GM21447 (cell line): ENCODE results near the gene MED4.
"Not testable (repeated sequence)": the region's sequence is repeated elsewhere in the genome, so short reads cannot be mapped to it uniquely, and the experiment has no call there.

Experiments used
- ATAC-seq: cut with Tn5 transposase; IDR thresholded peaks from one replicate; pipeline ENCODE4 v1.9.1; 2021; ENCODE audit not compliant: unreplicated experiment

Gene MED4

DNA sequence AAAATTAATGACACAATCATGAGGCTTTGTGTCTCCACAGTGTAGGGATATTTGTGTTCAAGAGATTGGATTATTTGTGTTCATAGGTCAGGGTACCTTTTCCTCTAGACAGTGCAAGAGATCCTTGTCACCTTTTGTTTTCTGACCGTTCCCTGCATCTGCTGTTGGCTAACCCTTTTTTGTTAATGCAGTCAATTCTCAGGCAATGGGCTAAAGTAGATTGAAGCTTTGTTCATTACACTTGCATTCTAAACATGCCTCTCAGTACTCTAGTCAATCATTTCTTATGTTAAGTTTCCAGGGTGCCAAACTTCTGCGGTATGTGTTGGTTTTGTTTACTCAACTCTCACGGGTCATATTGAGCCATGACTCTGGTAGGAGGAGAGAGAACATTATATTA, 1.8 kb upstream of the MED4 start:
- no peak for ATAC-seq

DNA sequence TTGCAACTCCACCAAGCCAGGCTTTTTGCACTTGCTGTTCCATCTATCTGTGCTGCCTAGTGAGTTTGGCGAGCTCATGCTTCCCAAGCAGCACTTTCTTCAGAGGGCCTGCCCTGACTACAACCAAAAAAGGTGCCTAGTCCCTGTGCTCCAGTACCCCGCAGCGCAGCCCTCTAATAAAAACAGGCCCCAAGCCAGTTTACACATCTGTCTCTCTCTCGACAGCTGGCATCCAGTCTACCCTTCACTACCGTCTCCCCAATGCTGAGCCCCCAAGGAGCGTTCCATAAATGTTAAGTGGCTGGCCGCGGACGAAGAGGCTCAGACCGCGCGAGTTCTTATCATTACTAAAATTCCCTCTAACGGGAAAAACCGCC, 512 bp downstream of the MED4 start:
- ATAC-seq = peak; percentile 8

DNA sequence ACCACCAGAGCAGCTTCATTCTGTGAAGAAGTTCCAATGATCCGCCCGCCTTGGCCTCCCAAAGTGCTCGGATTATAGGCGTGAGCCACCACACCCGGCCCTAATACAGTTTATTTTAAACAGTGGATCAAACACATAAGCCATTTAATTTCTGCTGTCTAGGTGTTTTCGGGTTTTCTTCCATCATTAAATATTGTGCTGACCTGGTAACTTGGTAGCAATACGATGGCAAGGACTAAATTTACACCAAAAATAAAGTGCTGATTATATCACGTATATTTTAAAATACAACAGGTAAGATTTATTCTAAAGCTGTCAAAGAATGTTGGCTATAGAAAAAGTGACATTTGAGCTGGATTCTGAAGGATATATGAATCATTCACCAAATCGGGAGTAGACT, 1.3 kb downstream of the MED4 start:
- no peak for ATAC-seq

DNA sequence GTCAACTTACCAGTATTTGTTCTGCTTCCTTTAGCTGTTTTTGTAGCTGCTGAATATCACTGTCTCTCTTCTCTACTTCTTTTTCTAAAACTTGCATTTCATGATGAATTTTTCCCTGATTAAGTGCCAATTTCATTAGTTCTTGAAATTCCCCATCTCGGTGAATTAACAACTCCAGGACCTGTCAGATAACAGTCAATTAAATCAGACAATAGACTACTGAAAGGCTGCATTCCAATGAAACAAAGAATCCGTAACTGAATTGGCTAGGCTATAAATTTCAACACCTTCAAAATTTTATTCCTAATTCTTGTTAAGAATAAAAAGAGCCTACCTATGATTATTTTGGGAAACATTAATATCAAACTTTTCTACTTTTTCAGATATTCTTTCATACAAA, 8.6 kb downstream of the MED4 start:
- no peak for ATAC-seq

DNA sequence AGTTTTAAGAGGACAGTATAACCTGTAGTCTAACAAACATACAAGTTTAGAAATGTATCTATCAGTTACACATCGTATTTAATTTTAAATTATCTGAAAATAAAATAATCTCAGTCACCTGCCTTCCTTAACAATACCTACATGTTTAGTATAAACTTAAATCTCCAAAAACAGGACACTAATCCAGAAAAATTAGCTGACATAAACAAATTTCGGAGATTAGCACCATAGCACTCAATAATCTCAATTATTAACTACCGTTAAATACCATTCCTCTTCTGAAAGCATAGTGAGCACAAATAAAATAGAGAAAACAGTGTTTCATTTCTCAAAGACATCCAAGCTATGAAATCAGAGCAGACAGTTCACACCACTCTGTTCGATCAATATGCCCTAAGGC, 13.2 kb downstream of the MED4 start:
- ATAC-seq = no peak

DNA sequence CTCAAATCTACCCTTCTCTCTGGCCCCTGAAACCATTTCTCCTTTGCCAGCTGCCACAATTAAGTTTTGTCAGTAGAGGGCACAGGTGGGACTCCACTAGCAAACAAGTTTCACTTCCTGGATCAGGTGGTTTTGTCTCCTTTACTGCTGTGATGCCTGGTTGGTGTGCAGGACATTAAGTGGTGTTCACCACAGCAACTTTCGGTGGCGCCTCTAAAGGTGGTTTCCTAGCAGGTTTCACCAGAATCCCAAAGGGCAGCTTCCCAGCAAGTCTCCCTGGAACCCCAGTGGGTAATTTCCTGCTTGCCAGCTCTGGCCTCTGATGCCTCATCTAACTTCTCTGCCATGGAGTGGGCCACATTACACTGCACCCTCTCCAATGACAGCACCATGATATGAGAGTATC, 16.6 kb downstream of the MED4 start:
- peak; percentile 98 for ATAC-seq

DNA sequence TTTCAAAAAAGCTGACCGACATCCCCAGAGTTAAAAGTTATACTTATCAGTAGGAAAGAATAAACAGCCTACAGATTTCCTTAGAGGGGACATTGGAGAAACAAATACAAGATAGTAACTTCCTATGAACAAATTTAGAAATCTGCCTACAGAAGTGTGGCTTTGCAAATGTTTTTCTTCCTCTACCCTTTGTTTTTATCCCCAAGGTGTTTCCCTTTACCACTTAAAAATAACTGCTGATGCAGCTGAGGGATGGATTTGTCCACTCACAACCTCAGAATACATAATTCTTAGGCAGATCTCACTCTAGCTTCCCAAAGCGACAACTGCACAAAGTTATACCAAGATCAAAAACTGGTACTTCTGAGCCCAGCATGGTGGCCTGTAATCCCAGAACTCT, 20.9 kb downstream of the MED4 start:
- ATAC-seq = no peak

DNA sequence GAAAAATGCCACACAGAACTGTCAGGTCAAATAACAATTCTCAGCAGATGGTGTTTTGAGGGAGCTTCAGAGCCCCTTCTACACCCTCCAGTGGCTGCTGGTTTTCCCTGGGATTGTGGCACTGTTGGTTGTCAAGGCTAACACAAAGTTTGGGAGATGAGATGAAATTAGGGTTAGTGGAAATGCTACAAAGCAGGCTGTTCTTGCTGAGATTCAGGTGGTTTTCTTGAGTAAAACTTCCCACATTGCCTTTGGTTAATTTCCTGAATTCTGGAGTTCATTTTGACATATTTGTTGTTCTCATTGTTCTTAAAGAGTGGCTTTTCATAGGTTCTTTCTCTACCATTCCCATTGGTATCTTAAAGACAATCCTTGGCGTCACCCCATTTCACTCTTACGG, 22.1 kb downstream of the MED4 start:
- ATAC-seq = no peak

DNA sequence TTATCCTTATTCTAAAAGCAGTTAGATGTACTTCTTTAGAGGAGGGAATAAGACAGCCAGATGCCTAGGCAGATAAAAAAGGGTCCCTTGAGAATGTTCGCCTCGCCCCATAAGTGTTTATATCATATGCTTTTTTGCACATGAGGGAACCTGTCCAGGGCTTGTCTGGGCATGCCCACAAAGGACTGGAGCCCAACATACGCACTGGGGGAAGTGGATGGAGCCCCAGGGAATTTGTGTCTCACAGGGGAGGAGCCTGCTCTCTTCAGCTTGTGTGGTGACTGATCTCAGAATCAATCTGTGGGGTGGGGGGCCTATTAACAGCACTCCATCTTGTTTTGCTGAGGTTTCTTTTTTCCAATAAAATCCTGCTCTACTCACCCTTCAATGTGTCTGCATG, 22.6 kb downstream of the MED4 start:
- no peak for ATAC-seq

DNA sequence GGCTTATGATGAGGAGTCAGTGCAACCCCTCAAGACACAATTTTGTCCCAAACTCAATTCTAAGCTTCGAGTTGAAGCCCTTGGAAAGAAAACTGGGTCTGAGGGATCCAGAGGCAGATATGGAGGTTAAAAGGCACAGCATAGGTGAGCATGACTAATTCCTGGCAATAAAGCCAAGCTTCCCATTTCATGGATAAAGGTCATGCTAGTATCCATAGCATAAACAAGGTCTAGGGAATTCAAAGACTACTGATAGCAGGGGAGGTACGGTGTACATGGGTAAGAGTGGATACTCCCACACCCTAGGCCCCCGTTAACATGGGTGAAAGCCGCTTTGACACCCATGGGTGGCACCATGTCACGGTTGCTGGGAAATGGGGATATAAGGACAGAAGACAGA, 24.0 kb downstream of the MED4 start:
- ATAC-seq = no peak

DNA sequence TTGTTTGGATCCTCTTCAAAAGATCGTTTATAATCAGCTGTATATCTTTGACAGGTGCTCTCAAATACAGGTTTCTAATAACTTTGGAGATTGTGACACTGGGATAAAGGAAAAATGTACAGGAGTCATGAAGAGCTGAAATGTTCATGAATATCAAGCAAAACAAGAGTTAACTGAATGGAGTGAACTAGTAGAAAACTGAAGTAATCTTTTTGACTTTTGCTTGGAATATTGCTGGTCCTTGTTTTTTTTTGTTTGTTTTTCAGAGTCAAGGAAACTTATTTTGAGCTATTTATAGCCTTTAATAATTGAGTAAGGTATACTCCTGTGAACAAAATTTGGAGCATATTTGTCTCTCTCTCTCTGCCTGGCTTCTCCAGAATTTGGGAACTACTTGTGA, 25.3 kb downstream of the MED4 start:
- ATAC-seq = no peak

DNA sequence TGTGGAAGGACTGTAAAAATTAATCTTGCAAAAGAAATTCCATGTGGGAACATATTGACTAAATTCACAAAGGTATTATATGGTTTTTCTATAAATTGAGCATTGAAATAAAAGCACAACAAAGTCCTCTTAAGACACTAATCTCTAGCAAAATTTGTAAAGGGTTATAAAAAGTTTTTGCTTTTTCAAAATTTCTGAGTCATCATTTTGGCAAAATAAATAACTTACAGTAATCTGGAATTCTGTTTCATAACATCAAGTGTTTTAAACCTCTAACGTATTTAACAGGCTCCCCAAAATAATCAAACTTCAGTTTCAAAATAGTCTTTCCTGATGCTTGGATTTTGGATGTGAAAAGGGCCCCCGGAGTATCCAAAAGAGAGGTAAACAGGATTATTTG, 26.0 kb downstream of the MED4 start:
- no peak for ATAC-seq

DNA sequence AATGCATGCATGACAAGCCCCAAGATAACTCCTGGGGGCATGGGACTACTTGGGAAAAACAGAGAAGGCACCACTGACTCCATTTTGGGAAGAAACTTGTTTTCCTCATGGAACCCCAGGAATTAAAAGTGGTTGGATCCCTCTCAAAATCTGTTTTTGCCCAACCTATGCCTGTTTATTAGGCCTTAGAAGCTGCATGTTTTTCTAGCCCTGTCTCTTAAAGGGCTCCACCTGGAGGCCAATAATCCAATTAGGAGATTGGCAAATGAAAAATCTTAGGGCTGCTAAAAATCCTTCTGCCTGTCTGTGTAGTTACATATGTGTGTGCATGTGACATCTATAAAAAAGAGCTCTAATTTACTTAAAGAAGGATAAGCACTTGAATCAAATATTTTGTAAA, 26.9 kb downstream of the MED4 start:
- no peak for ATAC-seq

DNA sequence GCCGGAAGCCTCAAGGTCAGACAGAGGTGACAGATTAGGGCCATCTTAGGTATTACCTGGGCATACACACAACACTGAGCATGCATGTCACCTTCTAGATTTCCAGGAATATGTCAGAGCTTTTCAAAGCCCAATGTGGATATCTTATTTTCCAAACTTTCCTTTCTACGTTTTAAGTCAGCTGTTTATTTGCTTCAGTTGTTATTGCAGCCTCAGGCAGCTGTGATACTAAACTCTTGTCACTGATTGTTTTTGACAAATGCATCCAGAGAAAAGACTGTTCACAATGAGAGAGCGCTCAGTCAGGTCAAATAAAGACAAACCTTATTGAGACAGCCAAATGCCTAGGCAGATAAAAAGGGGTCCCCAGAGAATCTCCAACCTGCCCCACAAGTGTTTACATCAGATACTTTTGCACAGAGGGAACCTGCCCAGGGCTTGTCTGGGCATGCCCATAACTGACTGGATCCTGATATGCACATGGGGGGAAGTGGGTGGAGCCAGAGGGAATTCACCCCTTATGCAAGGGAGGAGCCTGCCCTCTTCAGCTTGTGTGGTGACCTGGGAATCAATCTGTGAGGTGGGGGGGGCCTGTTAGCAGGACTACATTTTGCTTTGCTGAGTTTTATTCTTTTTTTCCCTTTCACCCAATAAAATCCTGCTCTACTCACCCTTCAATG, 28.5 kb downstream of the MED4 start:
- peak; percentile 84 for ATAC-seq

DNA sequence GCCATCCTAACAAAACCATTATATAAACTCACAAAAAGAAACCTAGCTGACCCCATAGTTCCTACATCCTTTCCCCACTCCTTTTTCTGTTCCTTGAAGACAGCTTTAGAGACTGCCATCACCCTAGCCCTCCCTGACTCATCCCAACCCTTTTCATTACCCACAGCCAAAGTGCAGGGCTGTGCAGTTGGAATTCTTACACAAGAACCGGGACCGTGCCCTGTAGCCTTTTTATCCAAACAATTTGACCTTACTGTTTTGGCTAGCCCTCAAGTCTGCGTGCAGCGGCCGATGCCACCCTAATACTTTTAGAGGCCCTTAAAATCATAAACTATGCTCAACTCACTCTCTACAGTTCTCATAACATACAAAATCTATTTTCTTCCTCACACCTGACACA, 35.0 kb downstream of the MED4 start:
- ATAC-seq = not testable (repeated sequence)

DNA sequence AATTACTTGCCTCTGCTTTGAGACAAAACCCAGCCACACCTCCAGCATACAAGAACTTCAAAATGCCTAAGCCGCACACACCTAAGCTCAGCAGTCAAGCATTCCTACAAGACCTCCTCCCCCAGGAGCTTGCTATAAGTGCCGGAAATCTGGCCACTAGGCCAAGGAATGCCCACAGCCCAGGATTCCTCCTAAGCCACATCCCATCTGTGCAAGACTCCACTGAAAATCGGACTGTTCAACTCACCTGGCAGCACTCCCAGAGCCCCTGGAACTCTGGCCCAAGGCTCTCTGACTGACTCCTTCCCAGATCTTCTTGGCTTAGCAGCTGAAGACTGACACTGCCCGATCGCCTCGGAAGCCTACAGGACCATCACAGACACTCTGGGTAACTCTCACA, 36.4 kb downstream of the MED4 start:
- not testable (repeated sequence) for ATAC-seq

DNA sequence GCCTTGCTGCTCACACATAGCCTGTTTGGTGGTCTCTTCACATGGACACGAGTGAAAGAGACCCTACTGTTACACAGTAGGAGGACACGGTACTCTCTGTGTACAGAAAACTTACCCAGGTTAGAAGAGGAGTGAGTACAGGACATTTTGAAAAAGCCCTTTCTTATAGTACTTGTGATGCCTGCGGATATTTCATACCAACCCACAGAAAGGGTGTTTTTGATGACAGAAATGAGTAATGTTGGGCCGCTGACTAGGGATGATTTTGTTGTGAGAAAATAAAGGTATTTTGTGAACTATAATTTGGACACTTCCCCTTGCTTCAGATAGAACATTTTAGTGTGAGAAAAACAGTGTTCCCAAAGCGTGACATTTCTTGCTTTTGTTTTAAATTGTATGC, 39.2 kb downstream of the MED4 start:
- no peak for ATAC-seq

DNA sequence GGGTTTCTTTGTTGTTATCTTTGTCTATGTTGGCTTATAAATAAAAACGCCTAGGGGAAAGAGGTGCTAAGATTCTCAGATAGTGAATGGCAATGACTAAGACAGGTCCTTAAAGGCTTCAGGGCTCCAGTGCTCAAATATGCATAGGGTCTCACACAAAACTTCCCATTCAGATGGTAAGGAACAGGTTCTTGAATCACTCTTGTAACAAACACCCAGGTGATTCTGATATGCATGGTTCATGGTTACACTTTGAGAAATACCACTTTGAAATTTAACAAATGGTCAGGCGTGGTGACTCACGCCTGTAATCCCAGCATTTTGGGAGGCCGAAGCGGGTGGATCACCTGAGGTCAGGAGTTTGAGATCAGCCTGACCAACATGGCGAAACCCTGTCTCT, 40.3 kb downstream of the MED4 start:
- ATAC-seq = no peak

DNA sequence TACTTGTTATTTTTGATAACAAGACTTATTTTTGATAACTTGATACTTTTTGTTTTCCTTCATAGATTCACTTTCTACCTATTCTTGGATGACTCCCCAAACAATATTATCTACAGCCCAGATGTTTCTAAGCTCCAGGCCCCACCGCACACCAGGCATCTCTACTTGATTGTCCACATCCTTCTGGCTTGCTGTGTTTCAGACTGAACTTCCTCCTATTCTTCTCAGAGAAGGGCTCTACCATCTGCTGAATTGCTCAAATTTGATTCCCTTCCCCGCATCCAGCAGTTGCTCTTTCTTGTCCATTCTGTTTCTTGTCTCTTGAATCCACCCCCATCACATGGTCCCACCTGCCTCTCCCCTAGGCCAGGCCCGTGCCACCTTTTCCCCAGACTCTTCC, 44.4 kb downstream of the MED4 start:
- ATAC-seq = no peak

DNA sequence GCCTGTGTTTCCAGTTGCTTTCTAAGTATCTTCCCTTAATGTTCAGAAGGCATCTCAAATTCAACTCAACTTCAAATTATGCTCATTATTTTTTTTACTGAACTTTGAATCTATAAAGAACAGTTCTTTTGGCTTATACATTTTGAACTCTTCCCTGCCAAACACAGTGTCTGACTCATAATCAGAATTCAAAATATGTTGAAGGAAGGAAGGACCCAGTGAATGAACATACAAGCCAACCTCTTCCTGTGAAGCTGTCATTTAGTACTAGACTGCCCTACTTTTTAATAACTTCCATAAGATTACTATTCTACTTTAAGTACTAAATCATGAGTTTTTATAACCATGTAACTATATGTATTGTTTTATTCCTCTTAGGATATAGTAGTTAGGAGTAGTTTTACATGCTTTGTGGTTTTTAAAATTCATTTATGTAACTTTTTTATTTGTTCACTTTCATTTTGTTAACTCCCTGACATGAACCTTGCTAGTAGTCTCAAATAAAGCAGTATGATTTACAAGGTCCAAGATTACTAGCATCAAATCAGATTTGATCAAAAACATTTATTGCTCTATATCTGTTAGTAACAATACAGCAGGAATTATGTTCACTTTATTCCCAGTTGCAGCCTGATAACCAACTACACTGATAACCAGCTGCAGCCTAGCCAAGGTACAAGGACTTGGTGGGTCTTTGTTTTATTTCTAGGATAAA, 51.0 kb downstream of the MED4 start:
- ATAC-seq = peak; percentile 60

DNA sequence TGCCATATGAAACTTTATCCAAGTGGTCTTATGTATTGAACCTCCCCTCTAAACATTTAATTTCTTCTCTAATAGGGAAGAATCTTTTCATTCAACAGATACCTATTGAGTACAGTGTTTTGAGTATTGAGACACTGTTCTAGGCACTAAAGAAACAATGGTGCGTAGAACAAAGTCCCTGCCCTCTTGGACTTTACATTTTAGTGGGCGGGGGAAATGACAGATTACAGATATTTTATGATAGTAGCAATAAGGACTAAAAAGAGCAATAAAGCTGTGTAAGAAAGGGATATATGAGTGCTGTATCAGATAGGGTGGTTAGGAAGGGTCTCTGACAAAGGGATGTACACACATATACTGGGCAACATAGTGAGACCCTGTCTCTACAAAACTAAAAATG, 52.0 kb downstream of the MED4 start:
- ATAC-seq = no peak

DNA sequence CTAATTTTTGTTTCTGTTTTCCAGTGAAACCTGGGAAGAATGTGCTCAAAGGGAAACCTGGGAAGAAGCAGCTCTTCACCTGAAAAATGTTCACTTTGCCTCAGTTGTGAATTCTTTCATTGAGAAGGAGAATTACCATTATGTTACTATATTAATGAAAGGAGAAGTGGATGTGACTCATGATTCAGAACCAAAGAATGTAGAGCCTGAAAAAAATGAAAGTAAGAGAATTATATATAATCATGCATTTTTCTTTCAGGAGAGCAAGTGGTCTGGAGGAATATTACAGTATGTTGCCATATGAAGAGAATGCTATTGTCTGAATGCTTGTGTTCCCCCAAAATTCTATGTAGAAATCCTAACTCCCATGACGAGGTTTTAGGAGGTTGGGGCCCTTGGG, 54.0 kb downstream of the MED4 start:
- no peak for ATAC-seq

DNA sequence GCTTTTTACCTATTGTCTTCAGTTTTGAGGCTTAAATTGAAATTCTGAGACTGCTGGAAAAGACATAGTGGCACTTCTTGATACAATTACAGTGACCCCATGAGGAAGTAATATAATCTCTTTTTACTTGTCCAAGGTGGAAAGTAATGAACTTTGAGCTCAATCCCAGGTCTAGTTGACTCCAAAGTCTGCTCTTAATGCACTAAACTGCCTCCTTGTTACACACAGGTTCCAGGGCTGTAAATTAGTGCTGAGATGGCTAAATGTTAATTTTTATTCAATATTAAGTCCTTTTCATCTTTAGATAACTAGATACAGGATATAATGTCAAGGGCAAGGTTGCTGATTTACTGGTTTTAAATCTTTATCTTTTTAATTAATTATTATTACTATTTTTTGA, 54.9 kb downstream of the MED4 start:
- ATAC-seq = no peak
